Activated T-helper 17 cell treated with anti-CD3 and anti-CD28 coated beads, Interleukin-2, amount 50 U/mL, for 72 hours (primary cell): Measurements from ENCODE around the gene SBNO2. TPM values are rescaled to one million over a fixed set of nuclear protein-coding genes. Genes with fewer than 3 reads are reported as not detected.

Experiments
- ATAC-seq: fragments of 150-1000 bp; cut with Tn5 transposase; replicated peaks from 2 replicates; pipeline ENCODE4 v1.10.0; 2021; ENCODE audit warnings: mild to moderate bottlenecking, moderate library complexity
- H3K27ac Mint-ChIP-seq: one replicate; pipeline ENCODE4 v1.8.0; 2022; ENCODE audit warnings: mixed read lengths
- H3K27me3 Mint-ChIP-seq: one replicate; pipeline ENCODE4 v1.8.0; 2022; ENCODE audit warnings: mixed read lengths
- H3K36me3 Mint-ChIP-seq: one replicate; pipeline ENCODE4 v1.8.0; 2022; ENCODE audit warnings: low read depth, mild to moderate bottlenecking, mixed read lengths
- H3K4me1 Mint-ChIP-seq: one replicate; pipeline ENCODE4 v1.8.0; 2022; ENCODE audit warnings: mixed read lengths
- H3K4me3 Mint-ChIP-seq: one replicate; pipeline ENCODE4 v1.8.0; 2022; ENCODE audit warnings: mild to moderate bottlenecking, mixed read lengths
- H3K9me3 Mint-ChIP-seq: one replicate; pipeline ENCODE4 v1.8.0; 2022; ENCODE audit warnings: mixed read lengths
- total RNA-seq, 2 donors: library from RNA; stranded (reverse); gene quantifications; one replicate each; pipeline ENCODE4 v1.2.3, GENCODE V29; 2022

The SBNO2 gene
- total RNA-seq, 2 donors from 2014 or later: 119 to 139 TPM

DNA sequence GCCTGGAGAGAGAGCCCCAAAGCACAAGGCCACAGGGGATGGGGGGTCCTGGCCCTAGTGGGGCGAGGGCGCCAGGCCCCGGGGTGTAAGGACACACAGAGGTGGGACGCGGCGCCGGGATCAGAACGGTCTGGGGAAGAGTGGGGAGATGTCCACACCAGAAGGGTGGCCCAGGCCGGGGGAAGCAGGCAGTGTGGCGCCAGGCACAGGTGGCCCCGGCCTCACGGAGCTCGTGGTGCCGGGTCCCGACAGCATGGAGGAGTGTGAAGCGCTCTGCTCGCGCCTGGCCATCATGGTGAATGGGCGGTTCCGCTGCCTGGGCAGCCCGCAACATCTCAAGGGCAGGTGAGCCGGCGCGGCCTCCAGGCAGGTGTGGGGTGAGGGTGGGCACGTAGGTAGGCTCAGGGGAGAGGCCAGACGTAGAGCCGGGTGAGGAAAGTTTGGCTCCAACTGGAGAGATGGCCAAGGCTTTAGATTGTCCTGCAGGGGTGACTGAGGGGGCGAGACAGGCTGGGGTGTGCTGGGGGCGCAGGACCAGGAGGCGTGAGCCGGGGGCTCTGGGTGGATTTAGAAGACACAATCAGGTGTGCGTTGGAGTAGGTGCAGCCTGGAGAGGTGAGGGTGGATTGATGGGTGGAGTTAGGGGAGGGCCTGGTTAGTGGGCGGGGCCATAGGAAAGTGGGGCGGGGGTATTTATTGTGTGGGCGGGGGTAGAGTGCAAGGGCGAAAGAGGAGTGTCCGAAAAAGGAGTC is 110.0 kb downstream of the SBNO2 start:
- H3K4me1 Mint-ChIP-seq: no peaks in the 10 kb centered on the region
- no peaks in the 10 kb centered on the region for H3K27me3 Mint-ChIP-seq
- H3K4me3 Mint-ChIP-seq: no peak overlapping the region
- no peak overlapping the region for H3K27ac Mint-ChIP-seq
- no peak for ATAC-seq
- H3K36me3 Mint-ChIP-seq: peaks cover 15% of the 10 kb centered on the region
- H3K9me3 Mint-ChIP-seq: no peaks in the 10 kb centered on the region

DNA sequence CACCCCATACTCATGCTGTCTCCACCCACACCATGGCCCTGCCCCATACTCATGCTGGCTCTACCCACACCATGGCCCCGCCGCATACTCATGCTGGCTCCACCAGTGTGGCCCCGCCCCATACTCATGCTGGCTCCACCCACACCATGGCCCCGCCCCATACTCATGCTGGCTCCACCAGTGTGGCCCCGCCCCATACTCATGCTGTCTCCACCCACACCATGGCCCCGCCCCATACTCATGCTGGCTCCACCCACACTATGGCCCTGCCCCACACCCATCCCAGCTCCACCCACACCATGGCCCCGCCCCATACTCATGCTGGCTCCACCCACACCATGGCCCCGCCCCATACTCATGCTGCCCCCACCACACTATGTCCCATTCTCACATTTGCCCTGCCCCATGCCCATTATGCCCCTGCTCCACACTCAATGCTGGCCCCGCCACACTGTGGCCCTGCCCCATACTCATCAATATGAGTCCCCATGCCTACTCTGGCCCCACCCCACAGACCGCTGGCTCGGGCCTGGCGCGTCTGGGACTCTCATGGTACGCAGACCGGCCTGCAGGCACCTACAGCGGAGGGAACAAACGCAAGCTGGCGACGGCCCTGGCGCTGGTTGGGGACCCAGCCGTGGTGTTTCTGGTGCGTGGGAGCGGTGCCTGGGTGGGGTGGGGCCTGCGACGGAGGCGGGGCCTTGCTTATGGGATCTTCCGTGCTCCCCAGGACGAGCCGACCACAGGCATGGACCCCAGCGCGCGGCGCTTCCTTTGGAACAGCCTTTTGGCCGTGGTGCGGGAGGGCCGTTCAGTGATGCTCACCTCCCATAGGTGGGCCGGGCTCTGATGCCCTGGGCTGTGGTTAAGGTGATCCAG is 110.8 kb downstream of the SBNO2 start:
- H3K27ac Mint-ChIP-seq: no peak overlapping the region
- H3K4me3 Mint-ChIP-seq: no peak overlapping the region
- H3K36me3 Mint-ChIP-seq: peaks cover 6% of the 10 kb centered on the region
- peak; percentile 21 for ATAC-seq
- H3K4me1 Mint-ChIP-seq: no peaks in the 10 kb centered on the region
- no peaks in the 10 kb centered on the region for H3K9me3 Mint-ChIP-seq
- H3K27me3 Mint-ChIP-seq: no peaks in the 10 kb centered on the region

DNA sequence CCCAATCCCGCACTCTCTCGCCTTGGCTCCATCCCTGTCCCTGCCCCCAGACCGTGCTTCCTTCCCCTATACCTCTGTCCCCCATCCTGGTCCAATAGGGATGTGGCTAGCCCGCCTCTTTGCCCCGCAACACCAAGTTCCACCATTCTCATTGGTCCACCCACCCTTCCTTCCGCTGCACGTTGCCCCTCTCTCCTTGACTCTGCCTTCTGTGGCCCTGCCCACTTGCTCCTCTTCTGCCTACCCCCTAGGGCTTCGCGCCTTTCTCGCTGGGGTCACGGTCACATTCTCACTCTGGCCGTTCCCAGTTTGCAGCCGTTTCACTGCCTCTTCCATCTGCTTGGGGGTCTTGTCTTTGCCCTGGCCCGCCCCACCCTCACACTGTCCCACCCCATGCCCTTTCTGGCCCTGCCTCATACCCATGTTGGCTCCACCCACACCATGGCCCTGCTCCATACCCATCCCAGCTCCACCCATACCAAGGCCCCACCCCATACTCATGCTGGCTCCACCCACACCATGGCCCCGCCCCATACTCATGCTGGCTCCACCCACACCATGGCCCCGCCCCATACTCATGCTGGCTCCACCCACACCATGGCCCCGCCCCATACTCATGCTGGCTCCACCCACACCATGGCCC is 111.6 kb downstream of the SBNO2 start:
- Mint-ChIP-seq H3K4me1 (peaks cover 6% of the 10 kb centered on the region), H3K27me3 (no peaks in the 10 kb centered on the region), H3K36me3 (peaks cover 2% of the 10 kb centered on the region), H3K9me3 (no peaks in the 10 kb centered on the region), H3K27ac (no peak overlapping the region), H3K4me3 (no peak overlapping the region)
- ATAC-seq: peak; percentile 25

DNA sequence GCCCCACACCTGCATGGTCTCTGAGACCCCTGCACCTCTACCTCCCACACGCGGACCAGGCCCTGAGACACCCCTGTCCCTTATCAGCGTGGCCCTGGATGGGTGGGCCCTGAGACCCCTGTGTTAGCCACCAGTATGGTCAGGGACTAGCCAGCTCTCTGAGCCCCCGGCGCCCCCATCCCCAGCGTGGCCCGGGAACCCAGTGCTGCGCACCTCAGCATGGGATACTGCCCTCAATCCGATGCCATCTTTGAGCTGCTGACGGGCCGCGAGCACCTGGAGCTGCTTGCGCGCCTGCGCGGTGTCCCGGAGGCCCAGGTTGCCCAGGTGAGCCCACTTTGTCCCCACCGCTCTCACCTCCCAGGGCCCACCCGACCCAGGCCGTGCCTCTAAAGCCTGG is 112.1 kb downstream of the SBNO2 start:
- ATAC-seq: no peak
- Mint-ChIP-seq H3K9me3 (no peaks in the 10 kb centered on the region), H3K27me3 (no peaks in the 10 kb centered on the region)

DNA sequence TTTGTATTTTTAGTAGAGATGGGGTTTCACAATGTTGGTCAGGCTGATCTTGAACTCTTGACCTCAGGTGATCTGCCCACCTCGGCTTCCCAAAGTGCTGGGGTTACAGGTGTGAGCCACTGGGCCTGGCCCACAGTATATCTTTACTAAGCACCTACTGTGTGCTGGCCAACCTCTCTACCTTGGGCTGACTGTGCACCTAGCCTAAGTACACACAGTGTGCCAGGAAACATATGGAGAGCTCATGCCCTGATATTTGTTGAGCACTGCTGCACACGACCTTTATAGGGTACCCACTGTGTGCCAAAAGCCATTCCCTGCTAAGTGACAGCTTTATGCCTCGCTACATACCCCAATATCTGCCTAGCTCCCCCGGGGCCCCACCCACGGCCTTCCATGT is 113.4 kb downstream of the SBNO2 start:
- H3K27me3 Mint-ChIP-seq: no peaks in the 10 kb centered on the region
- no peak for ATAC-seq
- H3K4me3 Mint-ChIP-seq: no peak overlapping the region
- peaks cover 14% of the 10 kb centered on the region for H3K36me3 Mint-ChIP-seq
- peaks cover 15% of the 10 kb centered on the region for H3K4me1 Mint-ChIP-seq
- no peak overlapping the region for H3K27ac Mint-ChIP-seq
- no peaks in the 10 kb centered on the region for H3K9me3 Mint-ChIP-seq

More for the DNA sequence above, 112.1 kb downstream of the SBNO2 start:
- Mint-ChIP-seq H3K27ac (no peak overlapping the region), H3K36me3 (peaks cover 6% of the 10 kb centered on the region), H3K4me3 (no peak overlapping the region), H3K4me1 (peaks cover 10% of the 10 kb centered on the region)

DNA sequence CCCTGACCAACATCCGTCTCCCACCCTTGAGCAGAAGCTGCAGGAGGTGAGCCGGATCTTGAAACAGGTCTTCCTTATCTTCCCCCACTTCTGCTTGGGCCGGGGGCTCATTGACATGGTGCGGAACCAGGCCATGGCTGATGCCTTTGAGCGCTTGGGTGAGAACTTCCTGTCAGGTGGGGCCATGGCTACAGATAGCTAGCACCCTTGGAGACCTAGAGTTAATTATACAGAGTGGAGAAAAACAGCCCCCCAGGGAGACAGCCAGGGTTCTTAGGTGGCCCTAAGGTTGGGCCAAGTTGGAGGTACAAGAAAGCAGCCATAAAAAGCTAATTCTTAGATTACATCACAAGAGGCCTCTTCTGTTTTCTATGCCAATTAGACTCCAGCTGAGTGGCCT is 116.0 kb downstream of the SBNO2 start:
- H3K4me3 Mint-ChIP-seq: peak overlapping the region; percentile 46
- peaks cover 15% of the 10 kb centered on the region for H3K4me1 Mint-ChIP-seq
- H3K36me3 Mint-ChIP-seq: peaks cover 14% of the 10 kb centered on the region
- H3K27ac Mint-ChIP-seq: peak overlapping the region; percentile 85
- ATAC-seq: no peak
- H3K27me3 Mint-ChIP-seq: no peaks in the 10 kb centered on the region
- H3K9me3 Mint-ChIP-seq: no peaks in the 10 kb centered on the region

Other genes starting within 250 kb of the SBNO2 start
- 10 to 100 TPM; 50.3 to 79.3 TPM for gene ARID3A, start 248.2 kb downstream of the SBNO2 start, total RNA-seq
- gene WDR18, start 189.9 kb downstream of the SBNO2 start, total RNA-seq: 10 to 100 TPM; 43.2 to 94.2 TPM
- gene GRIN3B, start 173.8 kb downstream of the SBNO2 start, total RNA-seq: under 1 TPM in 1 of 2 donors, not detected in 1; 0.21 TPM
- 100 to 1,000 TPM; 101 to 120 TPM for gene TMEM259, start 153.1 kb downstream of the SBNO2 start, total RNA-seq
- gene RNU6-2, start 152.7 kb downstream of the SBNO2 start, total RNA-seq: not detected
- 100 to 1,000 TPM; 152 to 246 TPM for gene CNN2, start 147.7 kb downstream of the SBNO2 start, total RNA-seq
- gene ABCA7, start 134.2 kb downstream of the SBNO2 start, total RNA-seq: 10 to 100 TPM; 21.8 to 31.2 TPM
- 100 to 1,000 TPM; 211 to 310 TPM for gene ARHGAP45, start 107.1 kb downstream of the SBNO2 start, total RNA-seq
- gene POLR2E, start 78.9 kb downstream of the SBNO2 start, total RNA-seq: 100 to 1,000 TPM; 155 to 248 TPM
- 100 to 1,000 TPM; 110 to 170 TPM for gene GPX4, start 70.3 kb downstream of the SBNO2 start, total RNA-seq
- 10 to 100 TPM; 77.0 to 86.6 TPM for gene STK11, start 31.5 kb upstream of the SBNO2 start, total RNA-seq
- 1 to 10 TPM in 1 of 2 donors, under 1 TPM in 1; 0.77 to 1.4 TPM for gene CBARP, start 63.7 kb upstream of the SBNO2 start, total RNA-seq
- 100 to 1,000 TPM; 148 to 210 TPM for gene ATP5F1D, start 67.5 kb upstream of the SBNO2 start, total RNA-seq
- gene MIDN, start 74.3 kb upstream of the SBNO2 start, total RNA-seq: 10 to 100 TPM; 51.4 to 56.8 TPM
- 100 to 1,000 TPM; 150 to 172 TPM for gene CIRBP, start 95.1 kb upstream of the SBNO2 start, total RNA-seq
- 10 to 100 TPM; 52.9 to 85.9 TPM for gene FAM174C, start 101.3 kb upstream of the SBNO2 start, total RNA-seq
- not detected for gene EFNA2, start 111.6 kb upstream of the SBNO2 start, total RNA-seq
- gene NDUFS7, start 209.6 kb upstream of the SBNO2 start, total RNA-seq: 10 to 100 TPM; 51.5 to 87.9 TPM
- 10 to 100 TPM in 1 of 2 donors, 1 to 10 TPM in 1; 4.9 to 11.2 TPM for gene GAMT, start 227.3 kb upstream of the SBNO2 start, total RNA-seq
- gene DAZAP1, start 233.3 kb upstream of the SBNO2 start, total RNA-seq: 100 to 1,000 TPM; 161 to 271 TPM